Measurements from ENCODE around the gene C1orf167.

DNA sequence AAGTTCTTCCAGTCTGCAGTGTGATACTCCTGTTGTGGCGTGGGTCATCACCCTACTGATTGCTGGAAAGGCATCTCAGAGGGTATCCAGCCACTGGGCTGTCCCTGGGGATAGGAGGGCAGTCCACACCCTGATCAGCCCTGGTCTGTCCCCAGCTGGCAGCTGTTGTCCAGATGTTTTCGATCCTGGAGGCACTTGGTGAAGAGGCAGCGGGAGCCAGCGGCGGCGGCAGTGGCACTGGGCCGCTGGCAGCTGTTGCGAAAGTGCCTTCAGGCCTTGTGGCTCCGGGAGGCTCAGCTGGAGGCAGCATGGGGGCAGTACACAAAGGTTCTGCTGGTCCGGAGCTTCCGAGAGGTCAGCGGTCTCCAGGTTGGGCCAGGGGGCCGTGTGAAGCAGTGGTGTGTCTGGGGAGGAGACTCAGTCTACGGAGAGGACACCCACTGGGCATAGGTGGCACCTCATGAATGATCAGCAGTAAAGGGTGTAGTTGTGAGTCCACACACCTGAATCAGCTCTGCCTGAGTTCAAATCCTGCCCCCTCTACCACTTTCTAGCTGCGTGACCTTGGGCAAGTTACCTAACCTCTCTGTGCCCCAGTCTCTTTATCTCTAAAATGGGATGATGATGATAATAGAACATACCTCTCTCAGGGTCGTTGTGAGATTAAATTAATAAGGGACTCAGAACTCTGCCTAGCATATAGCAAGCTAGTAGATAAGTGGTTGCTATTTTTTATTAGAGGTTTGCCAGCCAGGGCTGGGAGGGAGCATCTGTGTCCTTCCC lies 6.1 kb downstream of the C1orf167 start:
- no peak for TF ChIP-seq POLR2A (IDR thresholded peaks at IDR 0.05)
- TF ChIP-seq, protein P1, sequence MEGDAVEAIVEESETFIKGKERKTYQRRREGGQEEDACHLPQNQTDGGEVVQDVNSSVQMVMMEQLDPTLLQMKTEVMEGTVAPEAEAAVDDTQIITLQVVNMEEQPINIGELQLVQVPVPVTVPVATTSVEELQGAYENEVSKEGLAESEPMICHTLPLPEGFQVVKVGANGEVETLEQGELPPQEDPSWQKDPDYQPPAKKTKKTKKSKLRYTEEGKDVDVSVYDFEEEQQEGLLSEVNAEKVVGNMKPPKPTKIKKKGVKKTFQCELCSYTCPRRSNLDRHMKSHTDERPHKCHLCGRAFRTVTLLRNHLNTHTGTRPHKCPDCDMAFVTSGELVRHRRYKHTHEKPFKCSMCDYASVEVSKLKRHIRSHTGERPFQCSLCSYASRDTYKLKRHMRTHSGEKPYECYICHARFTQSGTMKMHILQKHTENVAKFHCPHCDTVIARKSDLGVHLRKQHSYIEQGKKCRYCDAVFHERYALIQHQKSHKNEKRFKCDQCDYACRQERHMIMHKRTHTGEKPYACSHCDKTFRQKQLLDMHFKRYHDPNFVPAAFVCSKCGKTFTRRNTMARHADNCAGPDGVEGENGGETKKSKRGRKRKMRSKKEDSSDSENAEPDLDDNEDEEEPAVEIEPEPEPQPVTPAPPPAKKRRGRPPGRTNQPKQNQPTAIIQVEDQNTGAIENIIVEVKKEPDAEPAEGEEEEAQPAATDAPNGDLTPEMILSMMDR (IDR thresholded peaks at IDR 0.05 in 4 of 5, conservative IDR thresholded peaks at IDR 0.05 in 1 of 5), result no peak

Measured in gastrocnemius medialis (tissue), 4 donors.